SJSA1 (cell line): ENCODE results near the gene C5orf63. TPM values are rescaled to one million over a fixed set of nuclear protein-coding genes. Genes with fewer than 3 reads are reported as not detected.
"Not testable (repeated sequence)": the region's sequence is repeated elsewhere in the genome, so short reads cannot be mapped to it uniquely, and the experiment has no call there.

Experiments used
- DNase-seq, 2 experiments: peaks; one replicate each; pipeline ENCODE4 v3.0.0-alpha.2; 2015 to 2020; ENCODE audit warnings: low spot score in 2 of 2, low read depth in 1 of 2
- H3K27ac ChIP-seq: fragments of 250-450 bp; sonication (Bioruptor Pico); 2 replicates; pipeline ENCODE4 v1.5.1; 2020; ENCODE audit warnings: mild to moderate bottlenecking, moderate library complexity
- H3K27me3 ChIP-seq: fragments of 250-450 bp; sonication (Bioruptor Pico); replicated peaks from 2 replicates; pipeline ENCODE4 v1.5.1; 2020; ENCODE audit warnings: mild to moderate bottlenecking, moderate library complexity
- H3K36me3 ChIP-seq: fragments of 250-450 bp; sonication (Bioruptor Pico); 2 replicates; pipeline ENCODE4 v1.5.1; 2020; ENCODE audit warnings: mild to moderate bottlenecking
- H3K4me1 ChIP-seq: fragments of 250-450 bp; sonication (Bioruptor Pico); replicated peaks from 2 replicates; pipeline ENCODE4 v1.6.1; 2021; ENCODE audit warnings: mild to moderate bottlenecking
- H3K4me3 ChIP-seq: fragments of 250-450 bp; sonication (Bioruptor Pico); 2 replicates; pipeline ENCODE4 v1.5.1; 2020; ENCODE audit warnings: mild to moderate bottlenecking
- H3K9me3 ChIP-seq: fragments of 250-450 bp; sonication (Bioruptor Pico); replicated peaks from 2 replicates; pipeline ENCODE4 v1.5.1; 2020; ENCODE audit warnings: mild to moderate bottlenecking
- total RNA-seq: library from RNA; depleted of rRNA; stranded (reverse); fragments of >200 nt; shearing (Covaris generic); gene quantifications from 2 replicates; pipeline ENCODE4 v1.2.3, GENCODE V29; 2014

C5orf63 gene
- total RNA-seq, 1 experiment from 2014 or later: 1.9 TPM

GRCh38 chr5:127019928-127020327 lies 53.4 kb downstream of the C5orf63 start:
- H3K4me3 ChIP-seq: no peak overlapping the region
- H3K27ac ChIP-seq: no peak overlapping the region
- DNase-seq: no peak
- no peaks in the 10 kb centered on the region for H3K36me3 ChIP-seq
- peaks cover 7% of the 10 kb centered on the region; the same call in 1 of the 2 replicates for H3K27me3 ChIP-seq
- H3K4me1 ChIP-seq: no peaks in the 10 kb centered on the region
- no peaks in the 10 kb centered on the region for H3K9me3 ChIP-seq

GRCh38 chr5:127016722-127017121 lies 56.6 kb downstream of the C5orf63 start:
- not testable (repeated sequence) for H3K27ac ChIP-seq, H3K36me3 ChIP-seq, H3K9me3 ChIP-seq, H3K27me3 ChIP-seq, H3K4me1 ChIP-seq, H3K4me3 ChIP-seq, DNase-seq

DNA sequence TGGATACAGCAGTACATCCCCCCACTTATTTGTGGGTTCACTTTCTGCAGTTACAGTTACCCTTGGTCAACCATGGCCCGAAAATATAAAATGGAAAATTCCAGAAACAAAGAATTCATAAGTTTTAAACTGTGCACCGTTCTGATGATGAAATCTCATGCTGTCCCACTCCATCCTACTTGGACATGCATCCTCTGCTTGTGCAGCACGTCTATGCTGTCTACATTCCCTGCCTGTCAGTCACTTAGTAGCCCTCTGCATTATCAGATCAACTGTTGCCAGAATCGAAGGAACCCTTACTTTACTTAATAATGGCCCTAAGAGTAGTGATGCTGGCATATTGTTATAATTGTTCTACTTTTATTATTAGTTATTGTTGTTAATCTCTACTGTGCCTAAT lies 57.6 kb downstream of the C5orf63 start:
- no peak overlapping the region for H3K27ac ChIP-seq
- no peaks in the 10 kb centered on the region for H3K36me3 ChIP-seq
- H3K9me3 ChIP-seq: no peaks in the 10 kb centered on the region
- H3K27me3 ChIP-seq: no peaks in the 10 kb centered on the region
- H3K4me3 ChIP-seq: no peak overlapping the region
- peaks cover 8% of the 10 kb centered on the region; the same call in 1 of the 2 replicates for H3K4me1 ChIP-seq
- no peak for DNase-seq

GRCh38 chr5:127014573-127014972 lies 58.7 kb downstream of the C5orf63 start:
- Histone ChIP-seq H3K27ac (no peak overlapping the region), H3K36me3 (no peaks in the 10 kb centered on the region), H3K4me3 (no peak overlapping the region), H3K27me3 (no peaks in the 10 kb centered on the region), H3K4me1 (peaks cover 8% of the 10 kb centered on the region; the same call in 1 of the 2 replicates), H3K9me3 (no peaks in the 10 kb centered on the region)
- DNase-seq: no peak

DNA sequence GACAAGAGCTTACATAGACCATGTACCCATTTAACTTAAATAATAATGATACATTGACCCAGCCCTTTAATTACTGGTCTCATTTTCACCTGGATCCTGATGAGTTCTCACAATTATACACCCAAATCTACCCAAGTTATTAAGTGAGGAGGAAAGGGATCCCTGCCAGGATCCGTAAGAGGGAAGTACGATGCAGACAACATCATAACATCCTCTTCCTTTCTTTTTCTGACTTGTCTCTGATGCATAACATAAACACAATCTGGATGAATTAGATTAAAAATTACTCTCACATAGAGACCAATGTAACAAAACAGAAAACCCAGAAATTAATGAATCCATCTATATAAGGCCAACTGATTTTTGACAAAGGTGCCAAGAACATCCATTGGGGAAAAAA lies 59.9 kb downstream of the C5orf63 start:
- no peaks in the 10 kb centered on the region for H3K36me3 ChIP-seq
- H3K4me1 ChIP-seq: peaks cover 8% of the 10 kb centered on the region; the same call in 1 of the 2 replicates
- no peaks in the 10 kb centered on the region for H3K9me3 ChIP-seq
- no peak overlapping the region for H3K4me3 ChIP-seq
- H3K27ac ChIP-seq: no peak overlapping the region
- H3K27me3 ChIP-seq: no peaks in the 10 kb centered on the region
- DNase-seq: no peak

DNA sequence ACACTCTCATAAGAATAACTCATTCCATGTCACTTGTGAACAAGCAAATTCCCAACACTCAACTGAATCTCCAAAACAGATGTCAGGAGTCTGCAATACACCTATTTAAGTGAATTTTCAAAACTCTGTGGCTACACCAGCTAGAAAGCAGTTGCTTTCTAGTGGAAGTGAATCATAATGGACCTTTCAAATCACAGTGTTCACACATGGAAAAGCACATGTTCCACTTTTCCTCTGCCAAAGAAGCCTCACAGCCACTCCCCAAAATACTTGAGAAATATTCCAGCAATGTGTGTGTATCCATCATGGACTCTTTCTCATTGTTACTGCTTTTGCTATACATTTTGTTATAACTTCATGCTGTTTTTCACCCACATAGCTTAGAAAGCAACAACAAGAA lies 60.4 kb downstream of the C5orf63 start:
- H3K4me1 ChIP-seq: peaks cover 8% of the 10 kb centered on the region; the same call in 1 of the 2 replicates
- no peak overlapping the region for H3K27ac ChIP-seq
- H3K9me3 ChIP-seq: no peaks in the 10 kb centered on the region
- H3K36me3 ChIP-seq: no peaks in the 10 kb centered on the region
- H3K27me3 ChIP-seq: no peaks in the 10 kb centered on the region
- no peak for DNase-seq
- no peak overlapping the region for H3K4me3 ChIP-seq

GRCh38 chr5:127011961-127012644 lies 61.2 kb downstream of the C5orf63 start:
- no peaks in the 10 kb centered on the region for H3K36me3 ChIP-seq
- H3K27ac ChIP-seq: no peak overlapping the region
- peaks cover 8% of the 10 kb centered on the region; the same call in 1 of the 2 replicates for H3K4me1 ChIP-seq
- no peak for DNase-seq
- no peaks in the 10 kb centered on the region for H3K9me3 ChIP-seq
- H3K4me3 ChIP-seq: no peak overlapping the region
- no peaks in the 10 kb centered on the region for H3K27me3 ChIP-seq

GRCh38 chr5:127011153-127011552 lies 62.1 kb downstream of the C5orf63 start:
- Histone ChIP-seq H3K9me3 (no peaks in the 10 kb centered on the region), H3K27ac (no peak overlapping the region), H3K4me3 (no peak overlapping the region), H3K4me1 (peaks cover 8% of the 10 kb centered on the region; the same call in 1 of the 2 replicates), H3K36me3 (no peaks in the 10 kb centered on the region), H3K27me3 (no peaks in the 10 kb centered on the region)
- DNase-seq: no peak

GRCh38 chr5:127010362-127010761 lies 62.9 kb downstream of the C5orf63 start:
- Histone ChIP-seq H3K4me3 (no peak overlapping the region), H3K27ac (no peak overlapping the region), H3K9me3 (no peaks in the 10 kb centered on the region), H3K4me1 (peaks cover 8% of the 10 kb centered on the region; the same call in 1 of the 2 replicates), H3K36me3 (no peaks in the 10 kb centered on the region), H3K27me3 (no peaks in the 10 kb centered on the region)
- DNase-seq: no peak

GRCh38 chr5:127009784-127010183 lies 63.5 kb downstream of the C5orf63 start:
- Histone ChIP-seq H3K27me3 (no peaks in the 10 kb centered on the region), H3K27ac (no peak overlapping the region), H3K36me3 (no peaks in the 10 kb centered on the region), H3K4me3 (no peak overlapping the region), H3K4me1 (peaks cover 8% of the 10 kb centered on the region; the same call in 1 of the 2 replicates), H3K9me3 (no peaks in the 10 kb centered on the region)
- no peak for DNase-seq

GRCh38 chr5:127008300-127008975 lies 64.9 kb downstream of the C5orf63 start:
- no peak overlapping the region for H3K4me3 ChIP-seq
- no peaks in the 10 kb centered on the region for H3K27me3 ChIP-seq
- H3K36me3 ChIP-seq: no peaks in the 10 kb centered on the region
- DNase-seq: no peak
- peaks cover 7% of the 10 kb centered on the region; the same call in 1 of the 2 replicates for H3K4me1 ChIP-seq
- H3K9me3 ChIP-seq: no peaks in the 10 kb centered on the region
- no peak overlapping the region for H3K27ac ChIP-seq

DNA sequence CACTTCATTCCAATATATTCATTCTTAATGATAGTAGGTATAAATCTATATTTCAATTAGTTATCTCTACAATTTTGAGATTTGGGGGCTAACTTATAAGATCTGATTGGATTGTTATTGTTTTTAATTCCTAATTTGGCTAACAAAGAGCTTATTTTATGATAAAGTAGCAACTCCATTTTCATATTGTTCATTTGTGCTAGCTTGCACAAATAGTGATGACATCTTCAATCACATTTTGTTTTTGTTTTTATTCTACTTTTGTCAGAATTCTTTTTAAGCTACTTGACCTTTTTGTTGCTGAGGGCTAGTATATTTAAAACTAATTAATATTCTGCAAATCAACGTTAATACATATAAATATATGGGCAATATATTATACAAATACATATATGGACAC lies 65.8 kb downstream of the C5orf63 start:
- H3K9me3 ChIP-seq: no peaks in the 10 kb centered on the region
- no peak overlapping the region for H3K4me3 ChIP-seq
- DNase-seq: no peak
- peaks cover 5% of the 10 kb centered on the region for H3K4me1 ChIP-seq
- H3K27me3 ChIP-seq: no peaks in the 10 kb centered on the region
- H3K27ac ChIP-seq: no peak overlapping the region
- no peaks in the 10 kb centered on the region for H3K36me3 ChIP-seq

DNA sequence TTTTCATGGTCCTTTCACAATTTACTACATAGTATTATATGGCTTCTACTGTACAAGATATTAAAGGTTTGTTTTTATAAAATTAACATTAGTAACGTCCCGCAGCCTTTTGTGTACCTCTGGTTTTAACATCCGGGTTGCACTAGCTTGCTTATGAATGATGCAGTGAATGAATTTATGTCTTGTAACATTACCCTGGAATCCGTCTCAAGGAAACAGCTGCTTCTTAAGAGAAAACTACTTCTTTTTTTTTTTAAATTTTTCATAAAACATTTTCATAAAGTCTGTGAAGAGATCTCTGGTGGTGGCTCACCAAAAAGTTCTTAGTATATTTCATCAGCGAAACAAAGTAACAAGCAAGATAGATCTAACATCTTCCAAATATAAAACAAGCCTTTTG lies 66.6 kb downstream of the C5orf63 start:
- no peaks in the 10 kb centered on the region for H3K27me3 ChIP-seq
- H3K36me3 ChIP-seq: no peaks in the 10 kb centered on the region
- no peaks in the 10 kb centered on the region for H3K9me3 ChIP-seq
- no peak for DNase-seq
- H3K4me3 ChIP-seq: no peak overlapping the region
- no peak overlapping the region for H3K27ac ChIP-seq
- peaks cover 13% of the 10 kb centered on the region for H3K4me1 ChIP-seq

- peaks cover 19% of the 10 kb centered on the region for H3K4me1 ChIP-seq
- H3K27ac ChIP-seq, DNase-seq, H3K4me3 ChIP-seq, H3K9me3 ChIP-seq, H3K27me3 ChIP-seq, H3K36me3 ChIP-seq: not testable (repeated sequence)
These were observed 68.0 kb downstream of the C5orf63 start for GRCh38 chr5:127005282-127005681.
